Keratinocyte (primary cell): Measurements from ENCODE around the gene NTN1. TPM values are rescaled to one million over a fixed set of nuclear protein-coding genes. Genes with fewer than 3 reads are reported as not detected.

ENCODE experiments used
- DNase-seq: peaks from one replicate; pipeline ENCODE4 v3.0.0-alpha.2; 2011; ENCODE audit warnings: low read depth, missing footprints, low spot score
- FAIRE-seq: peaks from 2 replicates; lab custom pipeline; 2011; peaks lifted over from hg19 to GRCh38; lab: Jason Lieb, UNC
- H2AFZ ChIP-seq: 2 replicates; pipeline ENCODE4 v1.6.0; 2012; ENCODE audit warnings: low read length, control low read depth, inconsistent platforms; ENCODE audit not compliant: control insufficient read depth
- H3K27ac ChIP-seq: 2 replicates; pipeline ENCODE4 v1.5.1; 2011; ENCODE audit warnings: low read length; ENCODE audit not compliant: control insufficient read depth, insufficient read depth
- H3K27me3 ChIP-seq: 3 replicates; pipeline ENCODE4 v1.6.0; 2011; ENCODE audit warnings: low read length; ENCODE audit not compliant: control insufficient read depth, insufficient read depth; ENCODE audit errors: extremely low read depth
- H3K36me3 ChIP-seq, 2 experiments: 2 replicates in 1 of 2; 3 replicates in 1 of 2; pipeline ENCODE4 v1.5.1; 2011; ENCODE audit warnings: low read length in 2 of 2, mild to moderate bottlenecking in 1 of 2; ENCODE audit not compliant: control insufficient read depth in 2 of 2, insufficient read depth in 2 of 2; ENCODE audit errors: extremely low read depth in 1 of 2
- H3K4me1 ChIP-seq: 3 replicates; pipeline ENCODE4 v1.5.1; 2011; ENCODE audit warnings: low read length; ENCODE audit not compliant: control insufficient read depth, insufficient read depth; ENCODE audit errors: extremely low read depth
- H3K4me2 ChIP-seq: 3 replicates; pipeline ENCODE4 v1.6.0; 2011; ENCODE audit warnings: low read depth, low read length; ENCODE audit not compliant: control insufficient read depth, insufficient read depth; ENCODE audit errors: extremely low read depth
- H3K4me3 ChIP-seq, 3 experiments: fragments of 200-600 bp in 1 of 3; sonication (generic) in 1 of 3; 2 replicates in 2 of 3; 3 replicates in 1 of 3; pipeline ENCODE4 v1.5.1; 2011 to 2016; ENCODE audit warnings: low read length in 3 of 3, mild to moderate bottlenecking in 3 of 3, control low read depth in 2 of 3, inconsistent platforms in 1 of 3, low read depth in 1 of 3, mixed read lengths in 1 of 3, mixed run types in 1 of 3, moderate library complexity in 1 of 3; ENCODE audit not compliant: control insufficient read depth in 2 of 3, insufficient read depth in 2 of 3; ENCODE audit errors: extremely low read depth in 1 of 3
- H3K79me2 ChIP-seq: 2 replicates; pipeline ENCODE4 v1.6.0; 2012; ENCODE audit warnings: low read length; ENCODE audit not compliant: control insufficient read depth, insufficient read depth
- H3K9ac ChIP-seq: 3 replicates; pipeline ENCODE4 v1.6.0; 2011; ENCODE audit warnings: low read length; ENCODE audit not compliant: control insufficient read depth, insufficient read depth; ENCODE audit errors: extremely low read depth
- H3K9me1 ChIP-seq: 3 replicates; pipeline ENCODE4 v1.6.0; 2011; ENCODE audit warnings: low read length; ENCODE audit not compliant: control insufficient read depth, insufficient read depth; ENCODE audit errors: extremely low read depth
- H3K9me3 ChIP-seq: 2 replicates; pipeline ENCODE4 v1.5.1; 2012; ENCODE audit warnings: low read depth, low read length; ENCODE audit not compliant: control insufficient read depth
- H4K20me1 ChIP-seq: 3 replicates; pipeline ENCODE4 v1.6.0; 2011; ENCODE audit warnings: low read length; ENCODE audit not compliant: control insufficient read depth, insufficient read depth; ENCODE audit errors: extremely low read depth
- CTCF ChIP-seq, 3 experiments: IDR thresholded peaks in 1 of 3; conservative IDR thresholded peaks in 1 of 3; optimal IDR thresholded peaks in 1 of 3; 2 replicates in 2 of 3; 3 replicates in 1 of 3; pipeline versions ENCODE3 to v1.5.1; 2011; ENCODE audit warnings: low read length in 3 of 3, mild to moderate bottlenecking in 3 of 3, moderate library complexity in 2 of 3, control low read depth in 1 of 3, inconsistent platforms in 1 of 3; ENCODE audit not compliant: insufficient read depth in 2 of 3; ENCODE audit errors: extremely low read depth in 1 of 3
- EZH2 ChIP-seq: IDR thresholded peaks from one replicate; pipeline ENCODE4 v1.6.1; 2012; ENCODE audit warnings: inconsistent platforms, mild to moderate bottlenecking, low read length, moderate library complexity
- dilution Hi-C: fragments of 300-500 bp; cut with MboI; formaldehyde crosslinking; loops from one replicate; pipeline ENCODE4 v1.7.0; 2020; ENCODE audit warnings: low sequenced_read_pairs; ENCODE audit not compliant: extremely low pct_ligation_motif_present
- polyA plus RNA-seq, 5 experiments: library from polyadenylated mRNA; depleted of rRNA in 3 of 5; stranded (reverse) in 3 of 5; stranded (forward) in 1 of 5; unstranded in 1 of 5; fragments of >200 nt; gene quantifications; 1 replicate in 1 of 5; 2 replicates in 3 of 5; 3 replicates in 1 of 5; pipeline versions ENCODE4 v1.2.1 to v1.2.3, GENCODE V29; 2011 to 2012; ENCODE audit warnings: missing spikeins in 2 of 5, low read depth in 1 of 5, low replicate concordance in 1 of 5

NTN1 gene
- polyA plus RNA-seq, 1 donor (not counting 4 experiments of a cell fraction or from before 2014, with no cell fraction given): 0.10 TPM

GRCh38 chr17:9290226-9290613, 268.9 kb downstream of the NTN1 start:
- Histone ChIP-seq H4K20me1 (no peaks in the 10 kb centered on the region), H2AFZ (no peak overlapping the region), H3K36me3 (no peaks in the 10 kb centered on the region), H3K27ac (no peak overlapping the region), H3K79me2 (no peaks in the 10 kb centered on the region), H3K4me1 (peaks cover 9% of the 10 kb centered on the region), H3K9ac (no peak overlapping the region), H3K4me3 (no peak overlapping the region), H3K9me3 (no peaks in the 10 kb centered on the region), H3K9me1 (no peaks in the 10 kb centered on the region), H3K27me3 (no peaks in the 10 kb centered on the region), H3K4me2 (peak overlapping the region; percentile 36)
- DNase-seq (no peak), FAIRE-seq (no peak)
- no peak for TF ChIP-seq CTCF (optimal IDR thresholded peaks at IDR 0.05 in 1 of 3, IDR thresholded peaks at IDR 0.05 in 1 of 3, conservative IDR thresholded peaks at IDR 0.05 in 1 of 3; ENCODE audit: extremely low read depth in 1 of 3, insufficient read depth in 2 of 3, low read length in 3 of 3)
- no peak for TF ChIP-seq EZH2
- dilution Hi-C loops: no loop called here

- H3K9ac ChIP-seq: no peak overlapping the region
- DNase-seq (no peak), FAIRE-seq (no peak)
- no peaks in the 10 kb centered on the region for H3K79me2 ChIP-seq
- no peaks in the 10 kb centered on the region for H3K9me1 ChIP-seq
- H3K4me3 ChIP-seq: no peak overlapping the region
- H3K9me3 ChIP-seq: no peaks in the 10 kb centered on the region
- peaks cover 9% of the 10 kb centered on the region for H3K4me1 ChIP-seq
- H2AFZ ChIP-seq: no peak overlapping the region
- no peaks in the 10 kb centered on the region for H3K27me3 ChIP-seq
- no peak overlapping the region for H3K27ac ChIP-seq
- H3K36me3 ChIP-seq: no peaks in the 10 kb centered on the region
- H3K4me2 ChIP-seq: no peak overlapping the region
- dilution Hi-C loops: no loop called here
- no peaks in the 10 kb centered on the region for H4K20me1 ChIP-seq
- no peak for TF ChIP-seq EZH2
- TF ChIP-seq CTCF (optimal IDR thresholded peaks at IDR 0.05 in 1 of 3, IDR thresholded peaks at IDR 0.05 in 1 of 3, conservative IDR thresholded peaks at IDR 0.05 in 1 of 3; ENCODE audit: extremely low read depth in 1 of 3, insufficient read depth in 2 of 3, low read length in 3 of 3): peak; percentile 60 to 75 (median 70)
Observed at GRCh38 chr17:9291912-9292560, 270.7 kb downstream of the NTN1 start.
